NB4 (cell line): ENCODE results near the gene HGS.

ENCODE experiments used
- DNase-seq: peaks from one replicate; pipeline ENCODE4 v3.0.0; 2010; ENCODE audit warnings: low read depth
- H3K4me3 ChIP-seq: one replicate; pipeline ENCODE4 v1.5.1; 2011; ENCODE audit warnings: mild to moderate bottlenecking, low read depth, low read length, moderate library complexity
- CTCF ChIP-seq: IDR thresholded peaks from one replicate; pipeline ENCODE4 v1.5.1; 2012; ENCODE audit warnings: low read depth, low read length
- MAX ChIP-seq: IDR thresholded peaks from 2 replicates; pipeline ENCODE4 v1.6.1; 2011; ENCODE audit warnings: low read depth, low read length
- MYC ChIP-seq: IDR thresholded peaks from 2 replicates; pipeline ENCODE4 v1.6.1; 2011; ENCODE audit warnings: low read depth, low read length
- POLR2A ChIP-seq: IDR thresholded peaks from 2 replicates; pipeline ENCODE4 v1.6.1; 2011; ENCODE audit warnings: mild to moderate bottlenecking; ENCODE audit not compliant: insufficient read length; ENCODE audit errors: extremely low read depth

Gene HGS

GRCh38 chr17:81647640-81648012, 36.2 kb upstream of the HGS start:
- TF ChIP-seq MYC (no peak), POLR2A (no peak), MAX (no peak), CTCF (no peak)
- no peak for DNase-seq
- H3K4me3 ChIP-seq: no peak overlapping the region

GRCh38 chr17:81648013-81648706, 35.7 kb upstream of the HGS start:
- TF ChIP-seq CTCF: no peak
- no peak for DNase-seq
- H3K4me3 ChIP-seq: no peak overlapping the region

GRCh38 chr17:81648707-81649085, 35.1 kb upstream of the HGS start:
- DNase-seq: no peak
- TF ChIP-seq CTCF: no peak
- TF ChIP-seq POLR2A: no peak
- no peak for TF ChIP-seq MYC
- TF ChIP-seq MAX: no peak
- H3K4me3 ChIP-seq: no peak overlapping the region

GRCh38 chr17:81650951-81651350, 32.9 kb upstream of the HGS start:
- H3K4me3 ChIP-seq: no peak overlapping the region
- no peak for DNase-seq
- TF ChIP-seq POLR2A: no peak
- no peak for TF ChIP-seq MYC
- no peak for TF ChIP-seq MAX
- TF ChIP-seq CTCF: no peak

GRCh38 chr17:81651692-81652091, 32.1 kb upstream of the HGS start:
- TF ChIP-seq MYC (no peak), POLR2A (no peak), CTCF (no peak), MAX (no peak)
- no peak overlapping the region for H3K4me3 ChIP-seq
- DNase-seq: no peak
